AG08396 (cell line): Measurements from ENCODE around the gene JMJD4.
A peak's percentile ranks its signal among the peaks of the same experiment; 100 is the strongest.
"Not testable (repeated sequence)": the region's sequence is repeated elsewhere in the genome, so short reads cannot be mapped to it uniquely, and the experiment has no call there.

ENCODE experiments used
- DNase-seq: peaks from one replicate; pipeline ENCODE4 v3.0.0; 2012; ENCODE audit warnings: low spot score, mixed read lengths

The JMJD4 gene

DNA sequence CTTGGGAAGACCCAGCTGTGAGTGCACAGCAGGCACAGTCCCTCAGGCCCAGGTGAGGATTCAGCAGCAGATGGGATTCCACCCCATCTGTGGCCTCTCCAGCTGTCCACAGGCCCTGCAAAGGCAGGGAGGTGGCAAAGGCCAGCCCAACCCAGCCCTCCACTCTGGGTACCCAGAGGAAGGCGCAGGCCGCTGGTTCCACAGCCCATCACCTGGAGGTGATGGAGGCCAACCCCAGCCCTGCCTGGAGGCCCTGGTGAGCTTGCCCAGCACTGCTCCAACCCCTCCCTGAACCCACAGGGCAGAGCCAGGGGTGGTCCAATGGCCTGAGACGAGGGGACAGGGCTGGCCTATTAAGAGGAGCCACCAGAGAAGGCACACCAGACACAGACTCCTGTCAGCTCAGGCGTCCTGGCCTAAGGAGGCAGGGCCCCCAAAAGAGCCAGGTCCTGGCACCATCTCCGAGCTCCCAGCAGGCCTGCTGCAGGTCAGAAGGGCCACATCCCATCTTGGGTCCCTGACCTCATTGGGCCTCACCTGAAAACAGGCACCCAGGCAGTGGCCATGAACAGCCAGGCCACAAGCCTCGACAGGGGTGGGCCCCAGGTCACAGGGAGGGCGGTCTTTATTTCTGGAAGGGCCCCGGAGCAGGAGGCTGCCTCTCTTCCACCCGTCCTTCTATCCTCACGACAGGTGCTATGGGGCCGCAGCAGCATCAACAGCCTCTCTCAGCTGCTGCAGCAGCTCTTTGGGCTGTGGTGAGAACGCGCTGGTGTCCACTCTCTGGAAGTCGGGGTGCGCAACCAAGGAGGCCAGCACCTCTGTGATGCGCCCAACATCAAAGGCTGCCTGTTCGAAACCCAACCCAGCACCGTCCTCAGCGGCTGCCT is 3.2 kb downstream of the JMJD4 start:
- no peak for DNase-seq

DNA sequence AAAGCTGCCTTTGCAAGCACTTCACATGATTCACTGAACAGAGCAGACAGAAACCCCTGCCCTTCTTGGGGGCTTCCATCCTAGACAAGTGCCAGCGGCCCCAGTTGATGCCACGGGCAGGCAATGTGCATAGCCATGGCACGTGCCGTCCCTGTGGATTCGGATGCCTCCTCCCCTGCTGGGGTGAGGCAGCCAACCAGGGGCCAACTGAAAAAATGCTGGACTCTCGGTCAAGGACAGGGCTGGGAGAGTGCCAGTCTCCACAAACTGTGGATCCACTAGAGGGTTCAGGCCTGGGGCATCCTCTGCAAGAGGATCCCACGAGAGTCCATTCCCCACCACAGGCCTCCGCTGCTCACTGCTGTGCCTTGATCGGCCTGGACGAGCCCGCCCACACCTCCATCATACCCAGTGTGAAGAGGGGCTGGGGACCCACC is 3.8 kb downstream of the JMJD4 start:
- no peak for DNase-seq

DNA sequence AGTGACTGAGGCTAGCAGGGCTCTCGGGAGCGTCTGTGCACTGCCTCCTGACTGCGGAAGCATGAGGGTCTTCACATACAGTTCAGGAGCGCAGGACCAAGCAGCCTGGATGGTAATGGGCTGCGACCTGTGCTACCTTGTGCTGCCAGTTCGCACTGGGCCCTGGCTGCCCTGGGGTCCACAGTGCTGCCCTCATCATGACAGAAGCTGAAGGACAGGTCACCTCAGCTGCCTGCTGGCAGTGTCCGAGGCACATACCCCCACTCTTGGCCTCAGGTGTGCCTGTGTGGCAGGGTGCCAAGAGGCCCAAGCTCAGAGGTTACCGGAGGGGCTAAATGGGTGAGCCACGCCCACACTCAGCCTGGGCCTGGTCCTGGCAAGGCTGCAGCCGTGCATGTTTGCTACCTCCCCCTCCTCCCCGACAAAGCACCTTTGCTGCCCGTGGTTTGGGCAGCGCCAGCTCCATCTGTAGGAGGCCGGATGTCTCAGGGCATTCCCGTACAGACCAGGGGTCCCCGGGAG is 4.4 kb downstream of the JMJD4 start:
- DNase-seq, result no peak

DNA sequence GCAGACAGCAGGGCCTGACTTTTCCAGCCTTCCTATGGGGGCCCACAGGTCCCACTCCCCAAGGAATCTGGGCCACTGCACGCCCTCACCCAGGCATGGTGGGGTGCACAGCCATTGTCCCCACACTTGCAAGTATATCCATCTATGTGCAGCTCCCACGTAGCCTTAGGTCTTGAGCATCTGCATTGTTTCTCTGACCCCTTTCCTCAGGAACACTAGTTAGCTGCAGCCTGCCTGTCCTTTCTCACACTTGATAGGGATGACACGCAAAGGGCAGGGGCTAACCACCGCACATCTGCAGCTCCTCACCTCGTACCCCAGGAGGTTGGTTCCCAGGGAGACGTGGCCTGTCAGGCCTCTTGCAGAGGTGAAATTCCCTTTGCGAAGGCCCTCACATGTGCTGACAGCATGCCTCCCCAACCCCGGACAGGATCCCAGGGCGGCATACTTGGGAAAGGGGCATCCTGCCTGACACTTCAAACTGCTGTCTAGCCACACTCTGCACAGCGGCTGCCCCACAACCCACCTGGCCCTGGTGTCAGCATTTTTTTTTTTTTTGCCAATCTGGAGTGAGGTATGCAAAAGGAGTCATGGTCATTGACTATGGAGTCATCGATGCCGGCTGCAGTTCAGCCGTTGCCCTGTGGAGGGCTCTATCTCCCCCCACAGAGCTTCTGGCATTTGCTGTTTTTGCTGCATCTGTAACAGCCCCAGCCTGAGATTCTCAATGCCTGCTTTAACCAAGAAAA is 5.0 kb downstream of the JMJD4 start:
- peak; percentile 90 for DNase-seq

GRCh38 chr1:227729144-227729880 is 5.8 kb downstream of the JMJD4 start:
- DNase-seq, result no peak

DNA sequence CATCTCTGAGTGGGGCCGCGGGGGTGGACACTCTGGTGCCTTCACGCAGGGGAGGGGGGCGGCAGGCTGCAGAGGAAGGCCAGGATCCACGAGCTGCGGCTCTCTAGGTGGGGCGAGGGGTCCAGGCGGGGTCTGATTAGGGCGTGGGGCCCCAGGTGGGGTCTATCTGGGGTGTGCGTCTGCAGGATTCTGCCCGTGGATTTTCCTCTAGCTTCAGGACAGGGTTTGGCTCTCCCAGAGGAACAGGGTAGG is 6.3 kb downstream of the JMJD4 start:
- DNase-seq, result no peak

- DNase-seq, result peak; percentile 74
These were observed 6.8 kb downstream of the JMJD4 start for GRCh38 chr1:227728059-227728891.

DNA sequence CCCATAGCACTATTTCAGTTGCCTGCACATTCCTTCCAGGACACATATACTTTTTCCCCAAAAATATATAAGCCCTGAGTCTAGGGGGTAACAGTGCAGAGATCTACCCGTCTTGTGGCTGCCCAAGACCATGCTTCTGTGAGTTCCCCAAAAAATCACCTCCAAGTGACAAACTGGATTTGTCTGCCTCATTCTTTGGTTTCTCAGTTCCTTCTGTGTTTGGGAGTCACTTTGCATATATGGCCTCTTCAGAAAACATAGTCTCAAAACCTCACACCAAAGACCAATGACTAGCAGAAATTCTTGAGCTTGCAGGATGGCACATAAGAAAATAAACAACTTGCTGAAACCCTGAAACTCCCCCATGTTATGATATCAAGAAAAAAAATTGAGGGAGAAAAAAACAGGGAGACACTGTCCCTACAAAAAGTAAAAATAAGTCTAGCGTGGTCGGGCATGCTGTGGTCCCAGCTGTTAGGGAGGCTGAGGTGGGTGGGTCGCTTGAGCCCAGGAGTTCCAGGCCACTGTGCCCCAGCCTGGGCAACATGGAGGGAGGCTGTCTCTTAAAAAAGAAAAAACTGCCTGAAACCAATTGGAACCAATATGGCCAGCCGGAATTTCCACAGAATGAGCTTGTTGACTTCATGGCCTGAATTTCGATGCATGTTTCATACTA is 8.0 kb downstream of the JMJD4 start:
- no peak for DNase-seq

- DNase-seq, result no peak
These were observed 8.8 kb downstream of the JMJD4 start for GRCh38 chr1:227726318-227726717.

GRCh38 chr1:227725046-227725445 is 10.1 kb downstream of the JMJD4 start:
- DNase-seq, result no peak

DNA sequence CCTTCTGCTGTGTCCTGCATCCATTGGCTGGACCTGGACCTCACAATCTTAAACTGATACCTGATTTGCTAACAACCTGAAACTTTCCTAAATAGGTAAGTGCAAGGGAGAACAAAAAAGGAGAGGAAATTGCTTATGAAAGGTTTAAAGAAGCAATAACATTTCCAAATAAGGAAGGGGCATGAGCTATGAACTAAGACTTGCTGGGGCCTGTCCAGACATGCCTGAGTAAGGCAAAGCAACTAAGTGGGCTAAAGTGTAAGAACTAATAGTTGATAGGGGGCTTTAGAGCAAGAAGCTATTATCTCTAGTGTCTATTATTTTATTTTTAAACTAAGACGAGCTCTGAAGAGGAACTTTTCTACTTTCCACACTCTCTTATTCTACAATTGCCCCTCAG is 11.6 kb downstream of the JMJD4 start:
- DNase-seq, result no peak

- no peak for DNase-seq
These were observed 16.2 kb downstream of the JMJD4 start for GRCh38 chr1:227718932-227719331.

DNA sequence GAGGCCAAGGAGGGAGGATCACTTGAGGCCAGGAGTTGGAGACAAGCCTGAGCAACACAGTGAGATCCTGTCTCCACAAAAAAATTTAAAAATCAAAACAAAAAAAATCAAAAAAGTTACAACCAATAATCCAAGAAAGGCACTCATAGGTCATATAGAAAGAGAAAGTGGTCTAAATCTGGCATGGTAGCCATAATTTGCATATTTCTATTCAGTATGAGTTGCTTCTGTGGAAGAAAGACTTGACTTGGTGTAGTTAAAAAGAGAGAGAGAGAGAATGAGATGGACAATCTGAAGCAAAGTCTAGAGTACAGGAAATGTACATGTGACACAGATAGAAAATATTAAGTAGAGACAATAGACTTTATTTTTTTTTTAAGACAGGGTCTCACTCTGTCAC is 22.5 kb downstream of the JMJD4 start:
- no peak for DNase-seq

GRCh38 chr1:227710474-227710873 is 24.6 kb downstream of the JMJD4 start:
- not testable (repeated sequence) for DNase-seq

DNA sequence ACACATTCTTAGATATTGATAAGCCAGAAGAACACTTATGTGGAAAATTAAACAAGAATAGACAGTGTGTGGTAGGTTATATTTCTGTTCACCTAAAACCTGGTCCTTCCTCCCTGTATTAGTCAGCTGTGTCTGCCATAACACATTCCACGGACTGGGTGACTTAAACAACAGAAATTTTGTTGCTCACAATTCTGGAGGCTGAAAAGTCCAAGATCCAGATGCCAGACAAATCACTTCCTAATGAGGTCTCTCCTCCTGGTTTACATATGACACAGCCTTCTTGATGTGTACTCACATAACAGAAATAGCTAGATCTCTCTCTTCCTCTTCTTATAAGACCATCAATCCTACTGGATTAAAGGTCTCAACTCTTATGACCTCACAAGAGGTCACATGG is 25.7 kb downstream of the JMJD4 start:
- DNase-seq, result no peak

- no peak for DNase-seq
These were observed 27.3 kb downstream of the JMJD4 start for GRCh38 chr1:227707846-227708245.

DNA sequence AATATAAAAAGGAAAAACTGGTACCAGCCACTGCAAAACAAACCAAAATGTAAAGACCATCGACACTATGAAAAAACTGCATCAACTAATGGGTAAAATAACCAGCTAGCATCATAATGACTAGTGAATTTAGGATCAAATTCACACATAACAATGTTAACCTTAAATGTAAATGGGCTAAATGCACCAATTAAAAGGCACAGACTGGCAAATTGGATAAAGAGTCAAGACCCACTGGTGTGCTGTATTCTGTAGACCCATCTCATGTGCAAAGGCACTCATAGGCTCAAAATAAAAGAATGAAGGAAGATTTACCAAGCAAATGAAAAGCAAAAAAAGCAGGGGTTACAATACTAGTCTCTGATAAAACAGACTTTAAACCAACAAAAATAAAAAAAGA is 33.5 kb downstream of the JMJD4 start:
- DNase-seq, result not testable (repeated sequence)

GRCh38 chr1:227697321-227697864 is 37.7 kb downstream of the JMJD4 start:
- DNase-seq, result no peak

GRCh38 chr1:227685807-227686206 is 49.3 kb downstream of the JMJD4 start:
- DNase-seq, result no peak
